ENCODE measurements around the gene APCS. TPM values are rescaled to one million over a fixed set of nuclear protein-coding genes. Genes with fewer than 3 reads are reported as not detected.

APCS gene
- total RNA-seq, 4 donors from 2014 or later, result not detected

GRCh38 chr1:159581422-159581821 lies 6.2 kb upstream of the APCS start:
- no peaks in the 10 kb centered on the region for H3K27me3 ChIP-seq
- intact Hi-C loops (cut with DNase I), result no loop called here
- H3K36me3 ChIP-seq, result no peaks in the 10 kb centered on the region
- TF ChIP-seq, protein P1, sequence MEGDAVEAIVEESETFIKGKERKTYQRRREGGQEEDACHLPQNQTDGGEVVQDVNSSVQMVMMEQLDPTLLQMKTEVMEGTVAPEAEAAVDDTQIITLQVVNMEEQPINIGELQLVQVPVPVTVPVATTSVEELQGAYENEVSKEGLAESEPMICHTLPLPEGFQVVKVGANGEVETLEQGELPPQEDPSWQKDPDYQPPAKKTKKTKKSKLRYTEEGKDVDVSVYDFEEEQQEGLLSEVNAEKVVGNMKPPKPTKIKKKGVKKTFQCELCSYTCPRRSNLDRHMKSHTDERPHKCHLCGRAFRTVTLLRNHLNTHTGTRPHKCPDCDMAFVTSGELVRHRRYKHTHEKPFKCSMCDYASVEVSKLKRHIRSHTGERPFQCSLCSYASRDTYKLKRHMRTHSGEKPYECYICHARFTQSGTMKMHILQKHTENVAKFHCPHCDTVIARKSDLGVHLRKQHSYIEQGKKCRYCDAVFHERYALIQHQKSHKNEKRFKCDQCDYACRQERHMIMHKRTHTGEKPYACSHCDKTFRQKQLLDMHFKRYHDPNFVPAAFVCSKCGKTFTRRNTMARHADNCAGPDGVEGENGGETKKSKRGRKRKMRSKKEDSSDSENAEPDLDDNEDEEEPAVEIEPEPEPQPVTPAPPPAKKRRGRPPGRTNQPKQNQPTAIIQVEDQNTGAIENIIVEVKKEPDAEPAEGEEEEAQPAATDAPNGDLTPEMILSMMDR (IDR thresholded peaks at IDR 0.05), result no peak
- TF ChIP-seq POLR2A (IDR thresholded peaks at IDR 0.05), result no peak
- no peaks in the 10 kb centered on the region for H3K4me1 ChIP-seq
- no peaks in the 10 kb centered on the region for H3K9me3 ChIP-seq
- H3K4me3 ChIP-seq (replicated peaks in 1 of 3), result no peak overlapping the region
- no peak for DNase-seq
- 35 to 55% methylated on average over 1 of the region's 1 CpG for WGBS, 2 donors
- no peak overlapping the region for H3K27ac ChIP-seq

DNA sequence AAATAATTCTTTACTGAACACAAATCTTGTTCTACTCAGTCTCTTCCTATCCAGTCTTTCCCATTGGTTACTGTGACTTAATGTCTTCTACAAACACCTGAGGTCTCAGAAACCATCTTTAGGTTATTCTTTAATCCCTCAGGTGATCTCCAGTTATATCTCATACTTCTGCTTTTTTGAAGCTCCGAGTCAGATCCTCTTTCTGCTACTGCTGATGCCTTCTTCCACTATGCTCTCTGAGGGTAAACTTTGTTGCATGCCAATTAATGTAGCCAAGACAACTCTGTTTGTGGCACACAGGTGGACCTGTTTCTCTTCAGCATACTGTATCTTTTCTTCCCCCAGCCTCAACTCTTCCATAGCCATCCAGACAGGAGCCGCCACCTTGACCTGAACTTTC lies 3.1 kb upstream of the APCS start:
- no peak for TF ChIP-seq POLR2A (IDR thresholded peaks at IDR 0.05)
- TF ChIP-seq, protein P1 (IDR thresholded peaks at IDR 0.05), result no peak
- Histone ChIP-seq H3K9me3 (no peaks in the 10 kb centered on the region), H3K4me1 (no peaks in the 10 kb centered on the region), H3K36me3 (no peaks in the 10 kb centered on the region), H3K4me3 (replicated peaks in 1 of 3) (no peak overlapping the region), H3K27ac (no peak overlapping the region), H3K27me3 (no peaks in the 10 kb centered on the region)
- no peak for DNase-seq
- intact Hi-C loops (cut with DNase I), result no loop called here
- 83 to 91% methylated on average over 2 of the region's 2 CpGs for WGBS, 2 donors

GRCh38 chr1:159591981-159592380 lies 4.4 kb downstream of the APCS start:
- intact Hi-C loops (cut with DNase I), result no loop called here
- Histone ChIP-seq H3K4me3 (replicated peaks in 1 of 3) (no peak overlapping the region), H3K9me3 (no peaks in the 10 kb centered on the region), H3K36me3 (no peaks in the 10 kb centered on the region), H3K27ac (no peak overlapping the region), H3K27me3 (no peaks in the 10 kb centered on the region), H3K4me1 (no peaks in the 10 kb centered on the region)
- TF ChIP-seq, protein P1 (IDR thresholded peaks at IDR 0.05), result no peak
- TF ChIP-seq POLR2A (IDR thresholded peaks at IDR 0.05), result no peak
- 86 to 95% methylated on average over 4 of the region's 4 CpGs for WGBS, 2 donors
- DNase-seq, result no peak

- no peak overlapping the region for H3K4me3 ChIP-seq (replicated peaks in 1 of 3)
- WGBS, 2 donors, result 54 to 56% methylated on average over 6 of the region's 6 CpGs
- no peaks in the 10 kb centered on the region for H3K4me1 ChIP-seq
- no peaks in the 10 kb centered on the region for H3K9me3 ChIP-seq
- TF ChIP-seq, protein P1 (IDR thresholded peaks at IDR 0.05), result no peak
- no peak for TF ChIP-seq POLR2A (IDR thresholded peaks at IDR 0.05)
- H3K27ac ChIP-seq, result no peak overlapping the region
- no peaks in the 10 kb centered on the region for H3K36me3 ChIP-seq
- intact Hi-C loops (cut with DNase I), result no loop called here
- H3K27me3 ChIP-seq, result no peaks in the 10 kb centered on the region
- DNase-seq, result no peak
Measured at GRCh38 chr1:159594625-159595405, 7.2 kb downstream of the APCS start.

GRCh38 chr1:159598196-159598595 lies 10.6 kb downstream of the APCS start:
- H3K4me3 ChIP-seq (replicated peaks in 1 of 3), result no peak overlapping the region
- no peaks in the 10 kb centered on the region for H3K4me1 ChIP-seq
- DNase-seq, result no peak
- WGBS, 2 donors, result 49 to 61% methylated on average over 4 of the region's 4 CpGs
- no peaks in the 10 kb centered on the region for H3K36me3 ChIP-seq
- TF ChIP-seq, protein P1 (IDR thresholded peaks at IDR 0.05), result no peak
- TF ChIP-seq POLR2A (IDR thresholded peaks at IDR 0.05), result no peak
- intact Hi-C loops (cut with DNase I), result no loop called here
- H3K27me3 ChIP-seq, result no peaks in the 10 kb centered on the region
- no peaks in the 10 kb centered on the region for H3K9me3 ChIP-seq
- no peak overlapping the region for H3K27ac ChIP-seq
